Karpas-422 (cell line): ENCODE measurements around the gene RPS21. TPM values are rescaled to one million over a fixed set of nuclear protein-coding genes. Genes with fewer than 3 reads are reported as not detected.
A peak's percentile ranks its signal among the peaks of the same experiment; 100 is the strongest.

Experiments used
- DNase-seq: peaks from one replicate; pipeline ENCODE4 v3.0.0-alpha.2; 2015
- H2AFZ ChIP-seq: fragments of 200-600 bp; sonication (generic); 2 replicates; pipeline ENCODE4 v1.6.1; 2014; ENCODE audit warnings: antibody characterized with exemption, low read length, mixed read lengths
- H3K27ac ChIP-seq: fragments of 200-600 bp; sonication (generic); 2 replicates; pipeline ENCODE4 v1.5.1; 2014; ENCODE audit warnings: mild to moderate bottlenecking, low read length, moderate library complexity
- H3K27me3 ChIP-seq: fragments of 200-600 bp; sonication (generic); 2 replicates; pipeline ENCODE4 v1.6.1; 2014; ENCODE audit warnings: low read length, mixed read lengths
- H3K36me3 ChIP-seq: fragments of 200-600 bp; sonication (generic); 2 replicates; pipeline ENCODE4 v1.6.1; 2014; ENCODE audit warnings: low read length, mixed read lengths; ENCODE audit not compliant: insufficient read depth
- H3K4me1 ChIP-seq: fragments of 200-600 bp; sonication (generic); 2 replicates; pipeline ENCODE4 v1.6.1; 2014; ENCODE audit warnings: mild to moderate bottlenecking, low read length, mixed read lengths
- H3K4me2 ChIP-seq: fragments of 200-600 bp; sonication (generic); 2 replicates; pipeline ENCODE4 v1.6.1; 2014; ENCODE audit warnings: low read length, low read depth, mild to moderate bottlenecking; ENCODE audit not compliant: poor library complexity, severe bottlenecking
- H3K4me3 ChIP-seq: fragments of 200-600 bp; sonication (generic); 2 replicates; pipeline ENCODE4 v1.5.1; 2014; ENCODE audit warnings: mild to moderate bottlenecking, antibody characterized with exemption, low read length, mixed read lengths
- H3K79me2 ChIP-seq: fragments of 200-600 bp; sonication (generic); 2 replicates; pipeline ENCODE4 v1.6.1; 2014; ENCODE audit warnings: mild to moderate bottlenecking, low read length, mixed read lengths
- H3K9ac ChIP-seq: fragments of 200-600 bp; sonication (generic); 2 replicates; pipeline ENCODE4 v1.6.0; 2014; ENCODE audit warnings: low read length
- H3K9me2 ChIP-seq: fragments of 200-600 bp; sonication (generic), shearing (Covaris generic); replicated peaks from 2 replicates; pipeline ENCODE4 v1.6.0; 2014; ENCODE audit warnings: mild to moderate bottlenecking, low read length, moderate library complexity; ENCODE audit not compliant: insufficient read depth
- H3K9me3 ChIP-seq: fragments of 300-700, 200-600 bp; sonication (generic); 2 replicates; pipeline ENCODE4 v1.6.1; 2014; ENCODE audit warnings: low read length, mixed read lengths
- H4K20me1 ChIP-seq: fragments of 200-600 bp; sonication (generic); 2 replicates; pipeline ENCODE4 v1.6.1; 2014; ENCODE audit warnings: mild to moderate bottlenecking, antibody characterized with exemption, low read length, low read depth; ENCODE audit not compliant: insufficient read depth
- total RNA-seq: library from RNA; depleted of rRNA; stranded (reverse); fragments of >200 nt; shearing (Covaris generic); gene quantifications from 2 replicates; pipeline ENCODE4 v1.2.3, GENCODE V29; 2014; ENCODE audit warnings: low replicate concordance

The RPS21 gene
- total RNA-seq, 1 experiment from 2014 or later = 2,619 TPM

DNA sequence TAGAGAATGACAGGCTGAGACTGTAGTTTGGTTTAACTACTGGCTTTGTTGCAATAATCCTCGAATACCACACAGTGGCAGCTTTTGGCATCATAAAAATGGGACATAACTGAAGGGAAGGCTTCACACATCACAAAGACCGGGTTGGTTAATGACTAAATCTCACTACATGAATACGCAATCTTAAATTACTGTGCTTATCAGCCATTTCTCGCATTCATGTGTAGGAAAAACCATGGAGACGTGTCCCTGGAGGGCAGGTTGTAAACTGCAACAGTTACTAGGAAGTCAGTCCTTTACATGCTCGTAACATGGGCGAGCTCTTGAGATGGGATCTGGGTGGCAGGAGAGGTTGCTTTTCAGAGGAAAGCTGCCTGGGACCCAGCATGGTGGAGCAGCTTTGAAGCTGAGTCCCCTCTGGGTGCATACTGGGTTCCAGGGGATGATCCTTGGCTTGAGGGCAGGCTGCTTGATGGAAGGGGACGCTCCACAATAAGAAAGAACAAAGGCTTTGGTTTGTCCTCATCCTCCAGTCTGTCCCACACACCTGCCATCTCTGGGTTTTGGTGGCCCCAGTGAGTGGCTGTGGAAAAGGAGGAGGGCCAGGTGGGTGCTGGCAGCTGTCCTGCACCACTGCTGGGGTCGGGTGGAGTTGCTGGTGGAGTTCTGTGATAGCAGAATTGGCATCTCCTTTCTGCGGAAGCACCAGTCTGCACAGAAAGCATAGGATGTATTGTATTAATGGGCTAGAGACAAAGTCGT lies 2.1 kb downstream of the RPS21 start:
- no peak overlapping the region for H3K27ac ChIP-seq
- H3K4me1 ChIP-seq = peaks cover 21% of the 10 kb centered on the region
- no peaks in the 10 kb centered on the region for H3K27me3 ChIP-seq
- H3K4me2 ChIP-seq = peak overlapping the region; percentile 96
- no peaks in the 10 kb centered on the region for H3K9me3 ChIP-seq
- no peak overlapping the region for H2AFZ ChIP-seq
- H3K4me3 ChIP-seq = peak overlapping the region; percentile 93
- H3K9me2 ChIP-seq = no peaks in the 10 kb centered on the region
- H3K36me3 ChIP-seq = peaks cover 22% of the 10 kb centered on the region
- DNase-seq = no peak
- H4K20me1 ChIP-seq = peaks cover 21% of the 10 kb centered on the region
- peaks cover 48% of the 10 kb centered on the region for H3K79me2 ChIP-seq
- peak overlapping the region; percentile 99 for H3K9ac ChIP-seq

DNA sequence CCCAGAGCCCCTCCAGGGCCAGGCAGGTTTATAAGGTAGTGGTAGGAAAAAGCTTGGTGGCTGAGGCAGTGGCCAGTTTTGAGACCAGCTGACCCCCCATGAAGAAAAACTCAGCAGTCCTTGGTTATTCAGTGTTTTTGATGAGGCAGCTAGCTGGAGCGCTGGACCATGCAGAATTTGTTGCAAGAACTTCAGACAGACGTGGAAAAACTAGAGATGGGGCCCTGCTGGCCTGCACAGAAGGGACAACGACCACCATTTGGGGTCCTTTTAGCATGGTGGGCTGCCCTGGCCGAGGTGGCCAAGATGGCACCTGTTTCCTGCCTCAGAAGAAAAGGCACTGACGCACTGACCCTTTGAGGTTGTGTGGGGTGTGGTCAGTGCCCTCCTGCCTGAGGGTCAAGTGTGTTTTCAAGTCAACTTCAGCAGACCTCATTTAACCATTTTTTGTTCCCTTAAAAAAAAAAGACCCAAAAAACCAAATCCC lies 2.7 kb downstream of the RPS21 start:
- Histone ChIP-seq H3K9me3 (no peaks in the 10 kb centered on the region), H3K4me1 (peaks cover 21% of the 10 kb centered on the region), H3K9me2 (no peaks in the 10 kb centered on the region), H3K9ac (no peak overlapping the region), H2AFZ (no peak overlapping the region), H3K36me3 (peaks cover 22% of the 10 kb centered on the region), H3K4me2 (no peak overlapping the region), H3K27me3 (no peaks in the 10 kb centered on the region), H4K20me1 (peaks cover 21% of the 10 kb centered on the region), H3K4me3 (no peak overlapping the region), H3K27ac (no peak overlapping the region), H3K79me2 (peaks cover 42% of the 10 kb centered on the region)
- no peak for DNase-seq

DNA sequence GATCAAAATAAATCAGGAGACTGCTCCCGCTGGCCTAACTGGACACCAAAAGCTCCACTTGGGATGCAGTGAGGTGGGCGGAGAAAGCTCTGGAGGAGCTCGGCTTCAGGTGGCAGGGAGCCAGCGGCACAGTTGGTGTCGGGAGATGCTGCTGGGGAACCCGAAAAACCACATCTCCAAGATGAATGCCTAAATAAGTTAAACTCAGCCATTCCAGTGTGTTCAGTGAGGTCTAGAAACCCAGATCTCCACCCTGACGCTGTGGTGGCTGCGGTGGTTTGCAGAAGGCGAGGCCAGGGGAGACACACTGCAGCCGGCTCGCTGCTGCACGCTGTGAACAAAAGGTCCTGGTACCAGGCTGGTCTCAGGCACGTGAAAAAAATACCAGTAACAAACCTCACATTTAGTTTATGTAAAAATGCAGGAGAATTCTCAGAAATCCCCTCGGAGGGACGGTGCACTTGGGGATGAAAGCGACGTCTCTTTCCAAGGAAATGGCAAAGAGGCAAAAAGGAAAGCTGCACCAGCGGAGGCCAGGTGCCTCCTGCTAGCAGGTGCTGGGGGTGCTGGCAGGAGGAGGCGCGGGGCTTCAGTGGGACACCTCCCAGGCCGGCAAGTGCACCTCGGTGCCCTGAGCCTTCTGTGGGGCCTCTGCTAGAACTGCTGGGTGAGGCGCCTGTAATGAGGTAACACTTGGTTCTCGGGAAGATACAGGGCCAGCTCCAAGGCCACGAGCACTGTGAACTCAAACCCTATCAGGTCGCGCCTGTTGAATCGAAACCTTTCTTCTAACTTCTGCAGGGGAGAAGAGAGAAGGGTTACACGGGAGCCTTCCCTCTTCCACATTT lies 3.6 kb downstream of the RPS21 start:
- Histone ChIP-seq H2AFZ (no peak overlapping the region), H3K4me2 (no peak overlapping the region), H3K27ac (no peak overlapping the region), H3K36me3 (peaks cover 22% of the 10 kb centered on the region), H3K79me2 (peaks cover 33% of the 10 kb centered on the region), H3K4me1 (peaks cover 14% of the 10 kb centered on the region), H3K9ac (no peak overlapping the region), H3K4me3 (no peak overlapping the region), H4K20me1 (peaks cover 21% of the 10 kb centered on the region), H3K9me2 (no peaks in the 10 kb centered on the region), H3K27me3 (no peaks in the 10 kb centered on the region), H3K9me3 (no peaks in the 10 kb centered on the region)
- no peak for DNase-seq

DNA sequence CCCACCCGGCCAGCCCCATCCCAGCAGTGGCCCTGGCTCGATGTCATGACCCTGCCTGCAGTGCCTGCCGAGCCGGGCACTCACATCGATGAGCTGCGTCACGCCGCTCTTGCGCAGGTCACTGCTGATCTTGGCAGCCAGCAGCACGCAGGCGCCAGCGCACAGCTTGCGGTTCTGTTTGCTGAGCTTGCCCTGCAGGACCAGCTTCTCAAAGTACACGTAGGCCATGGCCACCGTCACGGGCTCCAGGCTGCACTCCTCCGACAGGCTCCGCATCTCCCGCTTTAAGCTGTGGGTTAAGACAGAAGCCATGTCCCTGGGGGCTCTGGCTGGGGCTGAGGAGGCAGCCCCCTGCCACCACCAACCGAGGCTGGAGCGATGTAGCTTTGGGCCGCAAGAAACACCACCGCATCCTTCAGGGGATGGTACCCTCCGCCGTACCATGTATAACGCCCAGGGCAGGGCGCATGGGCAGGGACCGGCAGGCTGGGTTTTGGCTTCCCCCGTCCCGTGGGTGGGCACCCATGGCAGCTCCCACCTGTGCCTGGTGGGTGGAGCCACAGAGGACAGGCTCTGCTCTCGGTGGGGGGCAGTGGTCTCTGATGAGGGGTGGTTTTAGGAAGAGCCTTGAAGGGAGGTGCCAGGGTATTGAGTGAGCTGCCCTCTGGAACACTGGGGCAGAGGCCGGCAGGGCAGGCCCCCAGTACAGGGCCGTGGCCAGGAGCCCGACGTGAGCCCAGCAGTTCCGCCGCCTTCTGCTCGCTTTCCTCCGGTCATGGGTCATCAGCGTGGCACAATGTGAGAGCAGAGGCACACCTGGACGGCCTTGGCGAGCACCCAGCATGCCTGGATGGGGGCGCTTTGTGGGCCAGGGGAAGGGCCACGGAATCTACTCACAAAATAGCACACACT lies 4.5 kb downstream of the RPS21 start:
- peaks cover 22% of the 10 kb centered on the region for H3K36me3 ChIP-seq
- H3K4me3 ChIP-seq = no peak overlapping the region
- no peak overlapping the region for H3K27ac ChIP-seq
- H3K4me2 ChIP-seq = no peak overlapping the region
- no peaks in the 10 kb centered on the region for H3K9me2 ChIP-seq
- no peaks in the 10 kb centered on the region for H3K27me3 ChIP-seq
- H3K9ac ChIP-seq = no peak overlapping the region
- H3K4me1 ChIP-seq = peaks cover 13% of the 10 kb centered on the region
- H2AFZ ChIP-seq = no peak overlapping the region
- H3K9me3 ChIP-seq = no peaks in the 10 kb centered on the region
- H3K79me2 ChIP-seq = peaks cover 24% of the 10 kb centered on the region
- no peak for DNase-seq
- peaks cover 21% of the 10 kb centered on the region for H4K20me1 ChIP-seq

DNA sequence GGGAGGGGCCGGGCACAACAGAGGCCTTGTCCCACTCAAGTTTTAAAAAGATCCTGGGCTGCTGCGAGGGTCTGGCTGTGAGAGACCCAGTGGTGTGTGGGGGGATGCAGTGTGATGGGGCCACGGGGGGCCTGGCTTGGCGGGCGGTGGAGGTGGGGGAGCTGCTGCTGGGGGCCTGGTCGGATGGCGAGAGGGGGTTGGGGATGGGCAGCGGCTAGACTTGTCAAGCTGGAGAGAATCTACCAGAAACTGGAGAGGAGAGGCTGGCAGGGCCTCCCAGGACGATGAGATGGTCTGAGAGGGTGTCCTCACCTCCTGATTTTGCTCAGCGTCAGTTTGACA lies 5.1 kb downstream of the RPS21 start:
- Histone ChIP-seq H3K27me3 (no peaks in the 10 kb centered on the region), H3K4me1 (peaks cover 13% of the 10 kb centered on the region), H3K27ac (no peak overlapping the region), H3K9ac (no peak overlapping the region), H2AFZ (no peak overlapping the region), H3K4me2 (no peak overlapping the region), H3K9me3 (no peaks in the 10 kb centered on the region), H4K20me1 (peaks cover 21% of the 10 kb centered on the region), H3K36me3 (peaks cover 22% of the 10 kb centered on the region), H3K9me2 (no peaks in the 10 kb centered on the region), H3K4me3 (no peak overlapping the region), H3K79me2 (peaks cover 20% of the 10 kb centered on the region)
- DNase-seq = no peak

DNA sequence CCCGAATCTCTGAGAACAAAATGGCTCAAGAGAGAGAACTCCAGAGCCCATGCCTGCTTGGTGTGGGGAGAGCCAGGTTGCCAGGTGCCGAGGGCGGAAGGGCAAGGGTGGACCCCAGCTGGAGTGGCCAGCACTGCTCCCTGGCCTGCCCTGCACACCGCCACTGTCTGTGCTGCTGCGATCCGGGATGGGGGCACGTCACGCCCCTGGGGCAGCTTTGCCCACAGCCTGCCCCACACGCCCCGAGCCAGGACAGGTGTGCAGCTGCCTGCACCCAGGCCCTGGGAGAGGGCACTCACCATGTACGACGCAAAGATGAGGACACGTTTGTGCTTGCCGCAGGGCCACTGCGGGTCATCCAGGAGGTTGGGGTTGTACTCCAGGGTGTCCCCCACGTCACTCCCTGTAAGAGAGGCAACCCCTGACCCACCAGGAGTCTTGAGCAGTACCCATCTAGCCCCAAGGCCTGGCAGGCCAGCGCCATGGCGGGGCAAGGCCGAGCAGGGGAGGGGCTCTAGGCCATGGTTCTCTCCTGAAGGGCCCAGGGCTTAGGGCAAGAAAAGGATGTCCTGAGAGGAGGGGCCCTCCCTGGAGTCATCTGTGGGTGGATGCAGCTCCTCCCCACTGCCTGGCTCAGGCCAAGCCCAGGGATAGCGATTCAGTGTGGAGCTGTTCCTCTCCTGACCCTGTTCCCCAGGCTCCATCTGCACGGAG lies 5.9 kb downstream of the RPS21 start:
- Histone ChIP-seq H3K9ac (no peak overlapping the region), H3K4me1 (peaks cover 12% of the 10 kb centered on the region), H3K4me2 (no peak overlapping the region), H3K9me2 (no peaks in the 10 kb centered on the region), H3K4me3 (no peak overlapping the region), H4K20me1 (peaks cover 14% of the 10 kb centered on the region), H3K9me3 (no peaks in the 10 kb centered on the region), H3K27ac (no peak overlapping the region), H2AFZ (no peak overlapping the region), H3K27me3 (no peaks in the 10 kb centered on the region), H3K79me2 (peaks cover 12% of the 10 kb centered on the region), H3K36me3 (peaks cover 21% of the 10 kb centered on the region)
- DNase-seq = no peak

DNA sequence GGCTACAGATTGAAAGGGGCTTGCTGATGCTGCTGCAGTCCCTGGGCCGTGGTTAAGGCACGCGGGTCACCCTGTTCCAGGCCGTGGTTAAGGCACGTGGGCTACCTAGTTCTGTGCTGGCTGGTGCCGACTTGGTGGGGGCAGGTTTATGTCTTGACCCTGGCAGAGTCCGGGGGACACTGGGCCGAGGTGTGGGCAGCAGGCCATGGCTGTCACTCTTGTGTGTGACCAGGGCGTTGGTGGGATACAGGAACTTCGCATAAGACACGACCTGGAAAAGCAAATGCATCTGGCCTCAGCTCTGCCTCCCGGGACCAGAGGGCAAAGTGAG lies 6.4 kb downstream of the RPS21 start:
- Histone ChIP-seq H3K27ac (no peak overlapping the region), H2AFZ (no peak overlapping the region), H3K9me2 (no peaks in the 10 kb centered on the region), H3K4me2 (no peak overlapping the region), H3K9me3 (no peaks in the 10 kb centered on the region), H3K79me2 (peaks cover 7% of the 10 kb centered on the region), H3K9ac (no peak overlapping the region), H3K27me3 (no peaks in the 10 kb centered on the region), H3K4me1 (peaks cover 7% of the 10 kb centered on the region), H3K36me3 (peaks cover 16% of the 10 kb centered on the region), H4K20me1 (peaks cover 8% of the 10 kb centered on the region), H3K4me3 (no peak overlapping the region)
- no peak for DNase-seq
